ENCODE measurements around the gene CHAT.

CHAT gene

DNA sequence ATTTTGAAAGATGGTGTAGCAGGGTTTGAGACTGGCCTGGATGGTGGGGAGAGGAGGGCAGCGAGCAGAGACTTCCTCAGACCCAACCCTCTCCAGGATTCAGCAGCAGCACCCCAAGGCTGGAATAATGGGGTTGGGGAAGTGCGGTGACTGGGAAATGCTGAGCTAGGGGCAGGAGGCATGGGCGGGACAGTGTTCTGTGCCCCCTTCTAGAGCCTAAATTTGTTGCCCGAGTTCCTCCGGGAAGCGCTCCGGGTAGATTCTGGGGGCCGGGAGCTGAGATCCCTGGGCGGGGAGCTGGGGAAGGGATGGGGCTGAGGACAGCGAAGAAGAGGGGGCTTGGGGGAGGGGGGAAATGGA, at the start of gene CHAT:
TSS of gene CHAT (plus strand) at position 156 of the 360 bp plus-strand sequence. CDS start at position 309, 153 bp downstream.
- no peak for DNase-seq

DNA sequence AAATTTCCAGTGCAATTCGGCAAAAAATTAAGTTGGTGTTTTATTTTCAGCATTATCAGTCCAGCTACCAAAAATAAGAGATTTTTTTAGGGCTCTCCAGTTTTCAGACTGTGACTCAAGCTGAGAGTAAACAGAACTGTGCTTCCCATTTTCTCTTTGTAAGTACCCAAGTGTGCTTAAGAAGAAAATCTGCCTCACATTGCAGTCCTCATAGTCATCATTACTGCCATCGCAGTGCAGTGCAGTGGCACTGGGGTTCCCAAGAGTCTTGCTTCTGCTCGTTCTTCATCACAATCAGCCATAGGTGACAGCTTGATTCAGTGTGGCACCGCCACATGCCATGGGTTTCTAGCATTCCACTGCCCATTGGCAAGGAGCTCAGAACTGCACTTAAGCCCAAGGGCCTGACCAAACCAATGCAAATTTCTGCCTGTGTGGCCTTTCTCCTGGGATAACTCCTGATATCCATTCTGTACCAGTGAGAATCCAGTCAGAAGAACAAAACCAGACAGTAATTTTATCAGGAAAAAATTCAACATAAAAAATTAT, 49.3 kb upstream of the CHAT start:
- DNase-seq, result no peak

DNA sequence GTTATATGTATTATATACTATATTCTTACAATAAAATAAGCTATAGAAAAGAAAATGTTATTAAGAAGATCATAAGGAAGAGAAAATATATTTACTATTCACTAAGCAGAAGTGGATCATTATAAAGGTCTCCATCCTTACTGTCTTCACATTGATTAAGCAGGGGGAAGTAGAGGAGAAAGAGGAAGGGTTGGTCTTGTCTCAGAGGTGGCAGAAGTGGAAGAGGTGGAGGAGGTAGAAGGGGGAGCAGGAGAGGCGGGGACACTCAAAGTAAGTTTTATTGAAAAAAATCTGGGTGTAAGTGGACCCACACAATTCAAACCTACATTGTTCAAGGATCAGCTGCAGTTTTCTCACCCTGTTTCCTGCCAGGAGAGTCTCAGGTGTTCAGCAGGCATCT, 46.0 kb upstream of the CHAT start:
- no peak for DNase-seq

DNA sequence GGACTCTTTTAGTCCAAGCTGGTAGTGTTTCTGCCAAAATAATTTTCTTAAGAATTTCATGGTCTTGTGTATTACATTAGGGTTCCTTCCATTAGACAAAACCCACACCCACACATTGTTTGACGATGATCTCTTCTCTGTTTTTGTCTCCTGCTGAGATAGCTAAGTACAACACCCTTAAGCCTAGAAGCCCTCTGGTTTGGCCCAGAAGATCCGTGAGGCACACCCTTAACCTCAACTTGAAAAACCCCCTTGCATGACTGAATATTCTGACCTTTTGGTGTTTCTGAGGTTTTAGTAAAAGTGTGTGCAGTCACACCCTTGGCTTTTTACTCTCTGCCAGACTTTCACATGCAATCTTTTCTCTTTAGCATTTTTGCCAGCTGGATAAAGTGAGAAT, 45.6 kb upstream of the CHAT start:
- DNase-seq, result no peak

DNA sequence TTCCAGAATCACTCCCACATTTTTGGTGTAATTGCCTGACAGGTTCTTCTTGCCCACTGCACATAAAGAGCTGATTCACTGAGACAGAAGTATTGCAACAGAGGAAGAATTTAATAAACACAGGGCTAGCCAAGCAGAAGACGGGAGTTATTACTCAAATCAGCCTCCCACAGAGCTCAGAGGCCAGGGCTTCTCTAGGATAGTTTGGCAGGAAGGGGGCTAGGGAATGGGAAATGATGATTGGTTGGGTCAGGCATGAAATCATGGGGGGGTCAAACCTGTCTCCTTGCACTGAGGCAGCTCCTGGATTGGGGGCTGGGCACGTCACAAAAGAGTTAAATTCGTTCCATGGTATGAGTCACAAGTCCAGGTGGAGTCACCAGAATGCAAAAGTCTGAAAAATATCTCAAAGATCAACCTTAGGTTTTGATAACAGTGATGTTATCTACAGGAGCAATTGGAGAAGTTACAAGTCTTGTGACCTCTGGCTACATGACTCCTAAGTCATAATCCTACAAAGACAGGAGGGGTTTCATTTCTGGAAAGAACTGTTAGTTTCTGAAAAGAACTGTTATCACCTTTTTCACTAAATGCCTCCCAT, 44.7 kb upstream of the CHAT start:
- DNase-seq, result no peak

DNA sequence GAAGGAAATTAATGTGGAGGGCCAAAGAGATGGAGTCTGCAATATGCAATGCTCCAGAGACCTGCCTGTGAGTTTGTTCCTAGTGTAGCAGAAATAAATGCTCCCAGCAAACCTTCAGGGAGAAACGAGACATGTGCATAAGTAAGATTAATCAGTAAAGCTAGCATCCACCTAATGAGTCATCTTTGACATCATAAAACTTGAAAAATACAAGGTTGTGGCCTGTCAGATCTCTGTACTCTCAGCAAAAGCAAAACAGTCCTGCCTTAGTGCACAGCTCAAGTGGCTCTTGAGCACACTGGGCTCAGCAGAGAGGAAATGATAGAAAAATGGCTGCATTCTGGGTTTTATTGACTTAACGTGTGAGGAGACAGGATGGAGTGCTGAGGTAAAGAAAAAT, 42.4 kb upstream of the CHAT start:
- no peak for DNase-seq

DNA sequence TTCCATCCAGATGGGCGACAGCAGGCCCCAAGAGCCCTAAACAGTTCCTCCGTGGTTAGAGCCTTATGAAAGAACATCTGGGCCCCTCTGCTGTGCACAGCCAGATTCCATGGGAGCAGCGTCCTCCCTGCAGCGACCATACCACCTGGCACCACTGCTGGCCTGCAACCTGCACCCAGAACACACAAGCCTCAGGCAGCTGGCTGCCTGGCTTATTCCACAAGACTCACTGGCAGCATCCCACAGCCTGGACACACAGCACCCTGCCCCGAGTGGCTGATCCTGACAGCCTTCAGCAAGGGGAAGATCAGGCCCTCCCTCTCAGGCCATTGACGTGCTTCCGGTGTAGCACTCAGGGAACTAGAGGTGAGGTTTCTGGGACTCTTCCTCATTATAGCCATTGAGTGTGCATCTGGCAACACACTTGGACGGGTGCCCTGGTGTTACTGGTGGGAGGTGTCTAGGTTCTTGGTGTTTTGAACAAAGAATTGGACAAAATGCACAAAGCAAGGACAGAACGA, 41.2 kb upstream of the CHAT start:
- DNase-seq, result no peak

DNA sequence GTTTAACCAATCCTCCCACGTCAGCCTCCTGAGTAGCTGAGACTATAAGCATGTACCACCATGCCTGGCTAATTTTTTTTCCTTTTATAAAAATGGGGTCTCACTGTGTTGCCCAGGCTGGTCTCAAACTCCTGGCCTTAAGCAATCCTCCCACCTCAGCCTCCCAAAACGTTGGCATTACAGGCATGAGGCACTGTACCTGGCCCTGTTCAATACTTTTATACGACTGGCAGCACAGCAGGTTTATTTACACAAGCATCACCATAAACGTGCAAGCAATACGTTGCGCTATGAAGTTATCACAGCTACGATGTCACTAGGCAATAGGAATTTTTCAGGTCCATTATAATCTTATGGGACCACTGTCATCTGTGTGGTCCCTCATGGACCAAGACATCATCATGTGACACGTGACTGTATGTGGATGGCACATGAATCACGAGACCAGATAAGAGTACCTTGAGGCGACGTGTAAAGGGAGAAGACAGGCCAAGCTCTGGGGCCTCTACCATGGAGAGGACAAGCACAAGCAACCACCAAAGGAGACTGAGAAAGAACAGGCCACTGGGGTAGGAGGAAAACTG, 38.3 kb upstream of the CHAT start:
- DNase-seq, result no peak

DNA sequence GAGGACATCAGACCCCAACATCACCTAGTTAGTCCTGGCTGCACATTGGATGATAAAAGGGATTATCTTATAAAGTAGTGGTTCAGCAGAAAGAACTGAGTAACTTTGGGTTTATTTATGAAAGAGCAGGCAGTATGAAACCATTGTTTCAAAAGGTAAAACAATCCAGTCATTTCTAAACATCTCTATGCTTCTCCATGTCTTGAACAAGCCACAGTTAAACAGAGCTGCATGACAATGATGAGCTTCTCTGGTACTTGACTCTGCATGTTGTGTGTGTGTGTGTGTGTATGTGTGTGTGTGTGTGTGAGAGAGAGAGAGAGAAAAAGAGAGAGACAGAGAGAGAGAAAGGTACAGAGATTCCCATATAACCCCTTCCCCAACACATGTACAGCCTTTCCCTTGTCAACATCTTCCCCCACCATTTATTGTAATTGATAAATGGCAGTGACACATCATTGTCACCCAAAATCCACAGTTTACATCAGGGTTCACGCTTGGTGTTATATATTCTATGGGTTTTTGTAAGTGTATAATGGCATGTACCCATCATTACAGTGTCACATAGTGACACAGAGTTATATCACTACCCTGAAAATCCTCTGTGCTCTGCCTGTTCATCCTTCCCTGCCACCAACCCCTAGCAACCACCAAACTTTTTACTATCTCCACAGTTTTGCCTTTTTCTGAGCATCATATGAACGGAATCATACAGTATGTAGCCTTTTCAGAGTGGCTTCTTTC, 36.5 kb upstream of the CHAT start:
- no peak for DNase-seq

DNA sequence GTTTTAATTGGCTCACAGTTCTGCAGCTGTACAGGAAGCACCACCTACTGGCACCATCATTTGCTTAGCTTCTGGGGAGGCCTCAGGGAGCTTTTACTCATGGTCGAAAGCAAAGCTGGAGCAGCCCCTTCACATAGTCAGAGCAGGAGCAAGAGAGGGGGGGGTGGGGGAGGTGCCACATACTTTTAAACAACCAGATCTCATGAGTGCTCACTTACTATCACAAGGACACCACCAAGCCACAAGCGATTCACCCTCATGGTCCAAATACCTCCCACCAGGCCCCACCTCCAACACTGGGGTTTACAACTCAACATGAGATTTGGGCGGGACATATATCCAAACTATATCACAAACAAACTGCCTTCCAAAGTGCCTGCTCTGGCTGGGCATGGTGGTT, 35.4 kb upstream of the CHAT start:
- no peak for DNase-seq

DNA sequence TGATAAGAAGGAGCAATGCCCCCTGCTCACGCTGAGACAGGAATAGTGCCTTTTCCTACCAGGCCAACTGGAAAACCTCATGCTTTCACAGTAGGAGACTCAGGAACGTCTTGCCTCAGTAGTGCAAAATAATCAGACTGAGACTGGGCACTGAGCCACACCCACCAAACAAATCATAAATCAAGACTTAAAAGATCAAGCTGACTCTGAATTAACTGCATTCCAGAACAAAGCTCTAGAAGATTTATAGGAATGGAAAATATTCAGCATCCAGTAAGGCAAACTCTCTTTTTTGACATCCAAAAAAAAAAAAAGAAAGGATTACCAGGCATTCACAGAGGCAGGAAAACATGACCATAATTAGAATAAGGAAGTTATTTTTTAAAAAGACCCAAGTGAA, 34.2 kb upstream of the CHAT start:
- no peak for DNase-seq

DNA sequence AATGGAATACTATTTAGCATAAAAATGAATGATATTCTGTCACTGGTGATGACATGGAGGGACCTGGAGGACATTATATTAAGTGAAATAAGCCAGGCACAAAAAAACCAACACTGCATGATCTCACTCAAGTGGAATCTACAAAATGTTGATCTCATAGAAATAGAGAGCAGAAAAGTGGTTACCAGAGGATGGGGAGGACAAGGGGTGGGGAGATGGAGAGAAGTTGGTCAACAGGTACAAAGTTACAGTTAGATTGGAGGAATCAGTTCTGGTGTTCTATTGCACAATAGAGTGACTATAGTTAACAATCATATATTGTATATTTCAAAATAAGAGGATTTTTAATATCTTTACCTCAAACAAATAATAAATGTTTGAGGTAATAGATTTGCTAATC, 28.4 kb upstream of the CHAT start:
- DNase-seq, result no peak

DNA sequence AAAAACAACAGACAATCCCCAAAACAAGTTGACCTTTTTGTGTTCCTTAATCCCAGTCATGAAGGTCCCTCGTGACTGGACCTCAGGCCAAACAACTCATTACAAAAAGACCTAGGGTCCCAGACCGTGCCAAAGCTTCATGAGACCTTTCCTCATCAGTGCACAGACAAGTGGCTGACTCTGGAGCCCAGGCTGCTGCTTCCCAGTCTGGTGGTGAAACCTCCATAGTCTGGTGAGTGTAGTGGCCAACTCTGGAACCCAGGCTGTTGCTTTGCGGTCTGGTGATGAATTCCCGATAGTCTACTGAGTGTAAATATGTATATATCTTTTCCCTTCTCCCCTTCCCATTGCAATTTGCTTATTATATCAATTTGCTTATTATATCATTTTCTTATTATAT, 25.9 kb upstream of the CHAT start:
- no peak for DNase-seq

DNA sequence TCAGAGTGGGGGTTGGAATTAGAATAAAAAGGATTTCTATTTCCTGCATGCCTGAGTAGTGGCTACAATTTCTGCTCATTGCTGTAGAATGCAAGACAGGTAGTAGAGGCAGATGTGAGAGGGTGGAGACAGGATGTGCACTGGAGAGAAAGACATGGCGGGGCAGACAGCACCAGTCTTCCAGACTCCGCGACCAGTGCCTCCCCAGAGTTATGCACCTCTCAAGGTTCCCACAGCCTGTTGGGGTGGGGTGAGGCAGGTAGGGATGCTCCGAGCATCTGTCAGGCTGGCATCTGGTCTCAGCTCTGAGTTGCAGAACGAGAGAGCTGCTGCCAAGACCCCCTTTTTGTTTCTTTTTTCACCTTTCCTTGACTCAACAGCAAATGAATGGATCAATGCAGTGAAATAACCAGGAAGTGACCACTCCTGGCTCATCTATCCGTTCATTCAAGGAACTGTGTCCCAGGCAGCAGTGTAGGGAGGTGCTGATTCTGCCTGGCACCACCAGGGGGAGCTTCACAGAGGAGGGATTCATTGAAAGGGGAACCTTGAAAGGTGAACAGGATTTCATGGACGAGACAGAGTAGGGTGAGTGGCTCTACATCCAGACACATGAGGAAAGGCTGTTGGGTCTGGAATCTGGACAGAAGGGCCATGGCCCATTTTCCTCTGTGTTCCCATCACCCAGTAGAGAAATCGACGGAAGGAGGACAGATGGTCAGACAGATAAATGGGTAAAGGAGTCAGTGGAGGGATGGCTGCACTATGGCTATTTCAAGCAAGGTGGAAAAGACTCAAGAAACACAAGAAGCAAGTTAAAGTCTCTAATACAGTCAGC, 20.9 kb upstream of the CHAT start:
- DNase-seq, result no peak

DNA sequence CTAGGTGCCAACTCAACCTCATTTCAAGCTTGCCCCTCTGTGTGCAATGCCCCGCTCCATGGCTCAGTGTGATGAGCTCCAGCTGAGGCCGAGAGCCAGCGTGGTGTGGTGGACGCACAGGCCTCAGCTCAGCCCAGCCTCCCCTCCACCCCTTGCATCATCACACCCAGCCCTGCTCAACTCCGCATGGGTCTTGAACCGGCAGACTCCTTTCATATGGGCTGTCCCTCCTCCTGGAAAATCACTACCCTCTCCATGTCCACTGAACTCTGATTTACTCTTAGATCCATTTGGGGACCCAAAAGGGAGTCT, 20.3 kb upstream of the CHAT start:
- DNase-seq, result no peak

DNA sequence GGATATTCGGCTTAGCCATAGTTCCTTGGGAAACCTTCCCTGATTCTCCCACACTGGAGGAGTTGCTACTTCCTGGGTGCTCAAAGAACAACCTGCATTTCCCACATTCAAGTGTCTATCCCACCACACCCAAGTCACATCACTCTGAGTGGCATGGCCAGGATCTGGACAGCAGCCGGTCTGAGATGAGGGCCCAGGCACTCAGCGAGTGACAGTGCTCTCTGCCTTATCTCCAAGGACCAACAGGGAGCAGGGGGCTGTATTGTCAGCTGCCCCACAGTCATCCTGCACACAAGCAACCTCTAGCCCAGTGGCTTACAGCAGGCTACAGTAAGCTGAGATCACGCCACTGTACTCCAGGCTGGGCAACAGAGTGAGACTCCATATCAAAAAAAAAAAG, 19.8 kb upstream of the CHAT start:
- DNase-seq, result no peak

DNA sequence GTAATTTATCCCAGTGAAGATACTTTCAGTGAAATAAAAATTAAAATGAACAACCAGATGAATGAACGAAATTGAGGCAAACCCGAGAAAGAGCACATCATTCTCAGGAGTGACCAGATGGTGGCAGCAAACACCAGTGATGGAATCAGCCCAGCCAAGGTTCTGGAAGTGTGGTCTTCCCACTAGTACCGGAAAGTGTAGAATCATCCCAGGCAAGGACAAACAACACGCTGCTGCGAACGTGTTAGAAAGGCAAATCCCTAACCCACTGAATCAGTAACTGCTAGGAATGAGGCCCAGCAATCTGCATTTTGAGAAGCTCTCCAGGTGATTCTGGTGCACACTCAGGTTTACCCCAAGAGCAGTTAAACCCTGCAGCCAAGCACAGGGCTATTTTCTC, 19.2 kb upstream of the CHAT start:
- no peak for DNase-seq

DNA sequence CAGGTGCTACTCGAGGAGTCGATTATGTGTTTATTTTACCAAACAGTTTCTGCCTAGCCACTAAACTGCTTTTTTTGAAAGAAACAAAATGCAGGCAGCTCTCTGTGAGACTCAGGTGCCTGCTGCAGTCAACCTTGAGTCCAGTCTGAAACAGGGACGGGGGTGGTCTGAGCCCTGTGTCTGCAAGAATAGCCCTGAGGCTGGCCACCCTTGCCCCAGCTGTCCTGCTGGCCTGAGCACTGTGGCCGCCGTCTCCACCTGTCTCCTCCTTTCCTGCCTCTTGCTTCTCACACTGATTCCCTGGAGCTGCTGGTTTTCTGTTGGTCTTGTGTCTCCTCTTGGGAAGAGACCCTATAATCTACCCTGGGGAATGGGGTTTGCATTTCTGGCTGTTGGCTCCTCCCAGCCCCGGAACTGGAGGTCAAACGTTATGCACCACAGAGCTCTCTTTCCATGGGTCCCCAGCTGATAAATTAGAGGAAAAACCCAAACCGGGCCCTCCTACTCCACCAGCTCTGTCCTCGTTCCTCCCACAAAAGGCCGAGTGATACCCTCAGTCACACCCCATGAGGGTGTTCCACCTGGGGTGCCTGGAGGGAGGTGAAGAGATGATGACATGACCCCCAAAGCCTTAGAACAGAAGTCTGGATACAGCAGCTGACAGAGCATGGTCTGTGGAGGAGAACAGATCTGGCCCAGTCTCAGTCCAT, 18.7 kb upstream of the CHAT start:
- DNase-seq, result no peak

DNA sequence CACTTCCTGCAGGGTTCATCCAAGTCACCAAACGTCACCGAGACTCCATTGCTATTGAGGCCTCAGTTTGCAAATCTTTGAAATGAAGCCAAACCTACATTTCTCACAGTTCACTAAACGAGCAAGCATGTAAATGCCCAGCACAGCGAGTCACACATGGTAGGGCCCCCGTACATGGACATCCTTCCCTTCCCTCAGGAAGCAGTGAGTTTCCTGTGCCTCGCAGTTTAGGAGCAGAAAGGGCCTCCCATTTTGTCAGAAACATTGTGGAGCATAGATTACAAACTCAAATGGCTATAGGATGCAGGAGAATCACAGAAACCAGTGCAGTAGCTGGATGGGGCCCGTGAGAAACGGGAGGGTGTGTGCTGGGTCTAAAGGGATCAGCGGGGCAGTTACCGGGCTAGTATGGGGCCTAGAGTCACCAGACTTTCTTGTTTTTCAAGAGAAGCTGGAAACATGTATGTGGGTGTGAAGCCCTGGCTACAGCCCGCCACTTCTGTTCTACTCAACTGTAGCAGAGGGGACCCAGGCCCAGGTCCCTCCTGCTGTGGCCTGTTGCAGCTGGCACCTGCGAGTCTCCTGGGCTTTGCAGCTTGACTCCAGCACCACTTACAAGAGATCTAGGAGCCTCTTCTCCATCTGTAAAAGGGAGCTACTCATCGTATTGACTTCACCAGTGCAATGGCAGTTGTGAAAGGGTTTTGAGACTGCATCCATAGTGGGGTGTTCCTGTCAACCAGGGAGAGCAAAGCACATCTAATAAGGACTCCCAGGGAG, 17.9 kb upstream of the CHAT start:
- DNase-seq, result no peak

DNA sequence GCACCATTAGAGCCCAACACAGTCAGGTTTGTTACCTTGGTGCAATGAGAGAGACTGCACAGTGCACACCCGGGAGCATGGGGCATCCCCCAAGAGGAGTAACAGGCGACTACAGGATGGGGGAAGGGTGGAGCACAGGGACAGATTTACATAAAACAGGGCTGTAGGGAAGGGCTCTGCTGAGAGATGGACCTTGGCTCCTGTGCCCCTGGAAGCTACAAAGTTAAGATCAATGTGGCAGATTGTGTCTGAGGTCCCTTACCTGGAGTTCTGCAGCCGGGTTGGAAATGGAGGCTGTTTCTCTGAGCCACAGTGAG, 17.4 kb upstream of the CHAT start:
- DNase-seq, result no peak

DNA sequence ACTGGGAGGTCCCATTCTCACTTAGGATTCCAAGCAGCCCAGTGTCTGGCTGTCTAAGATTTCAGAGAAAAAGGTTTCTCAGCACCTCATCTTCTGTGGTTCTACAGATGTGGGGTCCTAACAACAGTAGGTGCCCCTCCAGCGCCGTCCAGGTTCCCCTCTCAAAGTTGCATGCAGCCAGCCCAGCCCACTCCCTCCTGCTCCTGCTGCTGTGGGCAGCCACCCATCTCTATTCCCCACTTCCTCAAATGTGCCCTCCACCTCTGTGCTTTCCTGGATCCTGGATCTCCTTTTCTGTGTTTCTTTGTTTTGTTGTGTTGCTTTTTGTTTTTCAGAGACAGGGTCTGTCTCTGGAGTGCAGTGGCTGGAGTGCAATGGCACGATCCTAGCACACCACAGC, 17.0 kb upstream of the CHAT start:
- no peak for DNase-seq

All from NCI-H187 treated with DMSO at 0.1 percent for 48 hours (cell line).